ELF-1 (cell line): ENCODE data around the gene SLC17A7.
"Not testable (repeated sequence)": the region's sequence is repeated elsewhere in the genome, so short reads cannot be mapped to it uniquely, and the experiment has no call there.

Experiments used
- DNase-seq: peaks from one replicate; pipeline ENCODE4 v3.0.0-alpha.2; 2016; ENCODE audit warnings: low read depth, low spot score

SLC17A7 gene

GRCh38 chr19:49444100-49444700 is 2.9 kb upstream of the SLC17A7 start:
- DNase-seq, result not testable (repeated sequence)

GRCh38 chr19:49443366-49444099 is 2.2 kb upstream of the SLC17A7 start:
- peak; percentile 99 for DNase-seq

GRCh38 chr19:49442771-49443365 is 1.5 kb upstream of the SLC17A7 start:
- DNase-seq, result peak; percentile 85

- no peak for DNase-seq
These were observed 1.0 kb upstream of the SLC17A7 start for GRCh38 chr19:49442354-49442753.

- DNase-seq, result no peak
These were observed 628 bp upstream of the SLC17A7 start for GRCh38 chr19:49441960-49442350.

GRCh38 chr19:49440439-49441209 is 703 bp downstream of the SLC17A7 start:
- DNase-seq, result no peak

- DNase-seq, result no peak
These were observed 1.5 kb downstream of the SLC17A7 start for GRCh38 chr19:49439836-49440235.

GRCh38 chr19:49438261-49438660 is 3.1 kb downstream of the SLC17A7 start:
- no peak for DNase-seq

GRCh38 chr19:49437231-49437630 is 4.1 kb downstream of the SLC17A7 start:
- DNase-seq, result no peak

GRCh38 chr19:49436381-49437017 is 4.8 kb downstream of the SLC17A7 start:
- peak; percentile 85 for DNase-seq

GRCh38 chr19:49435670-49436069 is 5.7 kb downstream of the SLC17A7 start:
- no peak for DNase-seq

- DNase-seq, result no peak
These were observed 6.3 kb downstream of the SLC17A7 start for GRCh38 chr19:49434907-49435583.

- no peak for DNase-seq
These were observed 8.0 kb downstream of the SLC17A7 start for GRCh38 chr19:49433240-49433901.

- peak; percentile 80 for DNase-seq
These were observed 8.9 kb downstream of the SLC17A7 start for GRCh38 chr19:49432141-49433073.

- DNase-seq, result no peak
These were observed 10.0 kb downstream of the SLC17A7 start for GRCh38 chr19:49431330-49431749.

GRCh38 chr19:49430678-49431329 is 10.5 kb downstream of the SLC17A7 start:
- no peak for DNase-seq

GRCh38 chr19:49430172-49430677 is 11.1 kb downstream of the SLC17A7 start:
- no peak for DNase-seq

GRCh38 chr19:49428547-49429451 is 12.5 kb downstream of the SLC17A7 start:
- DNase-seq, result no peak
